A549 (cell line): Measurements from ENCODE around the gene KRT37.

Experiments
- EP300 ChIP-seq, 2 experiments: fragments of >200 bp; sonication (Bioruptor Twin); formaldehyde crosslinking; IDR thresholded peaks; 2 replicates in 1 of 2; 3 replicates in 1 of 2; pipeline ENCODE4 v1.6.1; 2016 to 2017
- JUN ChIP-seq, 2 experiments: fragments of >200 bp; sonication (Bioruptor Twin); formaldehyde crosslinking; IDR thresholded peaks; 2 replicates in 1 of 2; 3 replicates in 1 of 2; pipeline ENCODE4 v1.6.1; 2016 to 2017
- JUNB ChIP-seq: fragments of >200 bp; sonication (Bioruptor Twin); formaldehyde crosslinking; IDR thresholded peaks from 2 replicates; pipeline ENCODE4 v1.6.1; 2016
- KDM1A ChIP-seq: fragments of 200-600 bp; sonication (generic); IDR thresholded peaks from 2 replicates; pipeline ENCODE4 v1.6.1; 2016; ENCODE audit warnings: low read depth, mild to moderate bottlenecking
- MAZ ChIP-seq: fragments of 150-350 bp; IDR thresholded peaks from 2 replicates; pipeline ENCODE4 v1.6.1; 2014; ENCODE audit warnings: antibody characterized with exemption, low read depth, low read length, borderline replicate concordance
- RFX5 ChIP-seq: fragments of 450-650 bp; IDR thresholded peaks from 2 replicates; pipeline ENCODE4 v1.7.1; 2014; ENCODE audit warnings: antibody characterized with exemption, mild to moderate bottlenecking, moderate library complexity
- TF ChIP-seq, protein P1 (sequence below): fragments of >200 bp; sonication (Bioruptor Twin); formaldehyde crosslinking; IDR thresholded peaks from 3 replicates; pipeline ENCODE4 v1.5.1; 2016

DNA sequence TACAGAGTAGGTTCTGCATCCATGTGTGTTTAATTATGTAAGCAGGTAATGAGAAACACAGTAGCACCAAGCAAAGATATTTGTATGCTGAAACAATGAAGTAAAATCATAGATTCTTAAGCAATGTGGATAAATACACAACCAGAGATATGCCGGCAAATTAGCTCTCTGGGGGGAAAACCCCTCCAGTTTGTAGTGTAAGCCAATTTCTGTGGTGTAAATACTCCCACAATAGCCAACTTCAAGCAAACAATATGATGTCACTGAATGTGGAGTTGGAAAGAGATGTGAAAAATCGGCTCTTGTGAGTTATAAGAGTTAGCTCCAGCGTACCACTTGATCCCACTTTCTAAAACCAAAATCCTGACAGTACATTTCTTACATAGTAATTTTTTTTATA is 20.3 kb upstream of the KRT37 start:
- TF ChIP-seq JUNB, result no peak
- TF ChIP-seq, protein P1, sequence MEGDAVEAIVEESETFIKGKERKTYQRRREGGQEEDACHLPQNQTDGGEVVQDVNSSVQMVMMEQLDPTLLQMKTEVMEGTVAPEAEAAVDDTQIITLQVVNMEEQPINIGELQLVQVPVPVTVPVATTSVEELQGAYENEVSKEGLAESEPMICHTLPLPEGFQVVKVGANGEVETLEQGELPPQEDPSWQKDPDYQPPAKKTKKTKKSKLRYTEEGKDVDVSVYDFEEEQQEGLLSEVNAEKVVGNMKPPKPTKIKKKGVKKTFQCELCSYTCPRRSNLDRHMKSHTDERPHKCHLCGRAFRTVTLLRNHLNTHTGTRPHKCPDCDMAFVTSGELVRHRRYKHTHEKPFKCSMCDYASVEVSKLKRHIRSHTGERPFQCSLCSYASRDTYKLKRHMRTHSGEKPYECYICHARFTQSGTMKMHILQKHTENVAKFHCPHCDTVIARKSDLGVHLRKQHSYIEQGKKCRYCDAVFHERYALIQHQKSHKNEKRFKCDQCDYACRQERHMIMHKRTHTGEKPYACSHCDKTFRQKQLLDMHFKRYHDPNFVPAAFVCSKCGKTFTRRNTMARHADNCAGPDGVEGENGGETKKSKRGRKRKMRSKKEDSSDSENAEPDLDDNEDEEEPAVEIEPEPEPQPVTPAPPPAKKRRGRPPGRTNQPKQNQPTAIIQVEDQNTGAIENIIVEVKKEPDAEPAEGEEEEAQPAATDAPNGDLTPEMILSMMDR, result no peak
- TF ChIP-seq EP300 (IDR thresholded peaks at IDR 0.05), result no peak
- TF ChIP-seq JUN (IDR thresholded peaks at IDR 0.05), result no peak
- TF ChIP-seq KDM1A, result no peak
- no peak for TF ChIP-seq RFX5
- TF ChIP-seq MAZ, result no peak
